ENCODE measurements around the gene GRIN1.

GRIN1 gene

GRCh38 chr9:137170486-137171148 lies 31.7 kb downstream of the GRIN1 start:
- H3K27me3 ChIP-seq (ENCODE audit: insufficient read depth, low read length, poor library complexity, severe bottlenecking): peaks cover 20% of the 10 kb centered on the region
- no peak overlapping the region for H2AFZ ChIP-seq (ENCODE audit: low read length)
- peaks cover 8% of the 10 kb centered on the region for H3K4me1 ChIP-seq (ENCODE audit: insufficient read depth, low read length, poor library complexity, severe bottlenecking)
- H3K36me3 ChIP-seq (ENCODE audit: insufficient read depth, low read length): no peaks in the 10 kb centered on the region
- H3K9me3 ChIP-seq (ENCODE audit: insufficient read depth, low read depth, low read length): no peaks in the 10 kb centered on the region
- H3K79me2 ChIP-seq (ENCODE audit: insufficient read depth, low read length): no peaks in the 10 kb centered on the region
- H3K9ac ChIP-seq (ENCODE audit: low read depth, low read length, poor library complexity, severe bottlenecking): no peak overlapping the region
- H3K9me2 ChIP-seq (replicated peaks; ENCODE audit: low read depth, low read length): no peaks in the 10 kb centered on the region
- no peaks in the 10 kb centered on the region for H4K20me1 ChIP-seq (ENCODE audit: insufficient read depth, low read length, poor library complexity, severe bottlenecking)
- H3K4me2 ChIP-seq (ENCODE audit: low read depth, low read length, poor library complexity, severe bottlenecking): no peak overlapping the region
- TF ChIP-seq CTCF (conservative IDR thresholded peaks at IDR 0.05; ENCODE audit: low read length): no peak
- TF ChIP-seq EZH2phosphoT487 (IDR thresholded peaks at IDR 0.05; ENCODE audit: borderline replicate concordance): no peak
- H3K4me3 ChIP-seq (ENCODE audit: low read length, poor library complexity, severe bottlenecking): no peak overlapping the region
- no peaks in the 10 kb centered on the region for H3F3A ChIP-seq (ENCODE audit: low read depth)

- Histone ChIP-seq H3K36me3 (ENCODE audit: insufficient read depth, low read length) (no peaks in the 10 kb centered on the region), H4K20me1 (ENCODE audit: insufficient read depth, low read length, poor library complexity, severe bottlenecking) (no peaks in the 10 kb centered on the region), H3K9ac (ENCODE audit: low read depth, low read length, poor library complexity, severe bottlenecking) (no peak overlapping the region), H2AFZ (ENCODE audit: low read length) (no peak overlapping the region), H3K79me2 (ENCODE audit: insufficient read depth, low read length) (no peaks in the 10 kb centered on the region), H3K9me3 (ENCODE audit: insufficient read depth, low read depth, low read length) (no peaks in the 10 kb centered on the region), H3K27me3 (ENCODE audit: insufficient read depth, low read length, poor library complexity, severe bottlenecking) (peaks cover 20% of the 10 kb centered on the region), H3K4me3 (ENCODE audit: low read length, poor library complexity, severe bottlenecking) (no peak overlapping the region), H3K4me2 (ENCODE audit: low read depth, low read length, poor library complexity, severe bottlenecking) (no peak overlapping the region), H3K4me1 (ENCODE audit: insufficient read depth, low read length, poor library complexity, severe bottlenecking) (peaks cover 8% of the 10 kb centered on the region), H3K9me2 (replicated peaks; ENCODE audit: low read depth, low read length) (no peaks in the 10 kb centered on the region), H3F3A (ENCODE audit: low read depth) (no peaks in the 10 kb centered on the region)
- TF ChIP-seq EZH2phosphoT487 (IDR thresholded peaks at IDR 0.05; ENCODE audit: borderline replicate concordance) (no peak), CTCF (conservative IDR thresholded peaks at IDR 0.05; ENCODE audit: low read length) (no peak)
Observed at GRCh38 chr9:137171149-137171900, 32.4 kb downstream of the GRIN1 start.

GRCh38 chr9:137172901-137173795 lies 34.2 kb downstream of the GRIN1 start:
- Histone ChIP-seq H3F3A (ENCODE audit: low read depth) (no peaks in the 10 kb centered on the region), H3K36me3 (ENCODE audit: insufficient read depth, low read length) (no peaks in the 10 kb centered on the region), H3K4me1 (ENCODE audit: insufficient read depth, low read length, poor library complexity, severe bottlenecking) (peaks cover 8% of the 10 kb centered on the region), H3K4me3 (ENCODE audit: low read length, poor library complexity, severe bottlenecking) (no peak overlapping the region), H2AFZ (ENCODE audit: low read length) (no peak overlapping the region), H4K20me1 (ENCODE audit: insufficient read depth, low read length, poor library complexity, severe bottlenecking) (no peaks in the 10 kb centered on the region), H3K4me2 (ENCODE audit: low read depth, low read length, poor library complexity, severe bottlenecking) (no peak overlapping the region), H3K9ac (ENCODE audit: low read depth, low read length, poor library complexity, severe bottlenecking) (no peak overlapping the region), H3K9me3 (ENCODE audit: insufficient read depth, low read depth, low read length) (no peaks in the 10 kb centered on the region), H3K9me2 (replicated peaks; ENCODE audit: low read depth, low read length) (no peaks in the 10 kb centered on the region), H3K79me2 (ENCODE audit: insufficient read depth, low read length) (no peaks in the 10 kb centered on the region), H3K27me3 (ENCODE audit: insufficient read depth, low read length, poor library complexity, severe bottlenecking) (peaks cover 13% of the 10 kb centered on the region)
- no peak for TF ChIP-seq EZH2phosphoT487 (IDR thresholded peaks at IDR 0.05; ENCODE audit: borderline replicate concordance)
- TF ChIP-seq CTCF (conservative IDR thresholded peaks at IDR 0.05; ENCODE audit: low read length): no peak
